SK-N-SH (cell line): ENCODE measurements around the gene DDX39B.
"Not testable (repeated sequence)": the region's sequence is repeated elsewhere in the genome, so short reads cannot be mapped to it uniquely, and the experiment has no call there.

Experiments
- CTCF ChIP-seq: fragments of 200-600 bp; sonication (generic); IDR thresholded peaks from 2 replicates; pipeline ENCODE4 v1.6.1; 2017; ENCODE audit warnings: antibody characterized with exemption, mild to moderate bottlenecking, moderate library complexity
- EP300 ChIP-seq, 2 experiments: IDR thresholded peaks; 2 replicates each; pipeline versions ENCODE4 v1.4.0 to v1.6.1; 2012; ENCODE audit warnings: borderline replicate concordance in 1 of 2, low read depth in 1 of 2, low read length in 1 of 2
- EZH2phosphoT487 ChIP-seq: fragments of 200-600 bp; sonication (generic); IDR thresholded peaks from 2 replicates; pipeline ENCODE4 v1.6.1; 2017; ENCODE audit warnings: low read depth, mixed run types, mild to moderate bottlenecking, antibody characterized with exemption, moderate library complexity, borderline replicate concordance
- SIN3A ChIP-seq: IDR thresholded peaks from 2 replicates; pipeline ENCODE4 v1.6.1; 2012; ENCODE audit warnings: low read depth, mild to moderate bottlenecking, low read length, moderate library complexity, borderline replicate concordance

- TF ChIP-seq EP300 (IDR thresholded peaks at IDR 0.05; ENCODE audit: borderline replicate concordance in 1 of 2, low read depth in 1 of 2, low read length in 1 of 2); SIN3A; CTCF; EZH2phosphoT487: not testable (repeated sequence)
Measured at GRCh38 chr6:31509036-31509435, 32.8 kb downstream of the DDX39B start.
